Body of pancreas (tissue), 4 donors: Measurements from ENCODE around the gene KIF3B.

Source experiments
- CTCF ChIP-seq, 7 experiments: fragments of 450-650 bp in 4 of 7; fragments of 200-600 bp in 3 of 7; sonication (generic) in 3 of 7; IDR thresholded peaks; one replicate each; pipeline ENCODE4 v1.5.1; 2016 to 2019; ENCODE audit warnings: antibody characterized with exemption in 7 of 7
- POLR2A ChIP-seq, 3 donors: fragments of 450-650 bp; IDR thresholded peaks; one replicate each; pipeline ENCODE4 v1.6.1; 2016; ENCODE audit warnings: antibody characterized with exemption in 3 of 3, mild to moderate bottlenecking in 2 of 3

GRCh38 chr20:32249030-32249738, 28.3 kb upstream of the KIF3B start:
- no peak for TF ChIP-seq POLR2A (IDR thresholded peaks at IDR 0.05)
- no peak for TF ChIP-seq CTCF (IDR thresholded peaks at IDR 0.05)
